ENCODE data around the gene LMOD1.

DNA sequence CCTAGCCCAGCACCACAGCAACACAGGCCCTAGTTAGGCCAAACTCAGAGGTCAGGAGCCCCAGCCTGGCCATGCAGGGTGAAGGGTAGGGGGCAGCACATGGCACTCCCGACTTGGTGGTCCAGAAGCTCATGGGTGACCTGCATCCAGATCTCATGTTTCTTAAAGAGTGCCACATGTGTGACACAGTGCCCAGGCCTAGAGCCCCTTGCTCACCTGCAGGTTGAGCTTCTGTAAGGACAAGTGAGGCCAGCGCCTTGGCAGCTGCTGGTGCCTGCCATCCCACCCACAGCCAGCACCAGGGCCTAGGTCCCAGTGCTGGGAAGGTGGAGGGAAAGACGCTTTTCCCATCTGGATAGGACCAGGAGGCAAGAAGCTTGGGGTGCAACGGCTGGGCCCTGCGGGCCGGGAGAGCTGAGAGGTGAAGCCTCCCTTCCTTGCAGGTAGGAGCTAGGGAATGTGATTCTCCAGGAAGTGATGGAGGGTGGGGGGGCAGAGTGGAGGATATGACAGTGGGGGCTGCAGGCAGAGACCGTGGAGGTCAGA is 51.2 kb downstream of the LMOD1 start:
- TF ChIP-seq, protein P1, sequence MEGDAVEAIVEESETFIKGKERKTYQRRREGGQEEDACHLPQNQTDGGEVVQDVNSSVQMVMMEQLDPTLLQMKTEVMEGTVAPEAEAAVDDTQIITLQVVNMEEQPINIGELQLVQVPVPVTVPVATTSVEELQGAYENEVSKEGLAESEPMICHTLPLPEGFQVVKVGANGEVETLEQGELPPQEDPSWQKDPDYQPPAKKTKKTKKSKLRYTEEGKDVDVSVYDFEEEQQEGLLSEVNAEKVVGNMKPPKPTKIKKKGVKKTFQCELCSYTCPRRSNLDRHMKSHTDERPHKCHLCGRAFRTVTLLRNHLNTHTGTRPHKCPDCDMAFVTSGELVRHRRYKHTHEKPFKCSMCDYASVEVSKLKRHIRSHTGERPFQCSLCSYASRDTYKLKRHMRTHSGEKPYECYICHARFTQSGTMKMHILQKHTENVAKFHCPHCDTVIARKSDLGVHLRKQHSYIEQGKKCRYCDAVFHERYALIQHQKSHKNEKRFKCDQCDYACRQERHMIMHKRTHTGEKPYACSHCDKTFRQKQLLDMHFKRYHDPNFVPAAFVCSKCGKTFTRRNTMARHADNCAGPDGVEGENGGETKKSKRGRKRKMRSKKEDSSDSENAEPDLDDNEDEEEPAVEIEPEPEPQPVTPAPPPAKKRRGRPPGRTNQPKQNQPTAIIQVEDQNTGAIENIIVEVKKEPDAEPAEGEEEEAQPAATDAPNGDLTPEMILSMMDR (IDR thresholded peaks at IDR 0.05) = no peak
- no peak for TF ChIP-seq POLR2A (IDR thresholded peaks at IDR 0.05)
